ENCODE data around the gene PDE4D.

PDE4D gene

GRCh38 chr5:59703789-59704188 is 189.7 kb downstream of the PDE4D start:
- no peaks in the 10 kb centered on the region for H3K27me3 ChIP-seq
- no peaks in the 10 kb centered on the region for H3K9me3 ChIP-seq
- no peak overlapping the region for H3K27ac ChIP-seq
- no peaks in the 10 kb centered on the region for H3K4me1 ChIP-seq
- no peak for DNase-seq
- no peaks in the 10 kb centered on the region for H3K36me3 ChIP-seq
- no peak for TF ChIP-seq CTCF (IDR thresholded peaks at IDR 0.05)
- intact Hi-C loops (cut with DNase I; ENCODE audit: low total_unique reads), result no loop called here
- H3K4me3 ChIP-seq, result no peak overlapping the region

GRCh38 chr5:59698207-59699178 is 195.0 kb downstream of the PDE4D start:
- H3K4me3 ChIP-seq, result no peak overlapping the region
- H3K36me3 ChIP-seq, result no peaks in the 10 kb centered on the region
- DNase-seq, result no peak
- TF ChIP-seq CTCF (IDR thresholded peaks at IDR 0.05), result no peak
- intact Hi-C loops (cut with DNase I; ENCODE audit: low total_unique reads), result no loop called here
- H3K27me3 ChIP-seq, result no peaks in the 10 kb centered on the region
- no peak overlapping the region for H3K27ac ChIP-seq
- H3K9me3 ChIP-seq, result no peaks in the 10 kb centered on the region
- H3K4me1 ChIP-seq, result peaks cover 0 to 8% (median 0%) of the 10 kb centered on the region in 4 donors

- Histone ChIP-seq H3K4me1 (peaks cover 0 to 11% (median 0%) of the 10 kb centered on the region in 4 donors), H3K27me3 (no peaks in the 10 kb centered on the region), H3K4me3 (no peak overlapping the region), H3K36me3 (no peaks in the 10 kb centered on the region), H3K9me3 (no peaks in the 10 kb centered on the region), H3K27ac (no peak overlapping the region)
- DNase-seq, result no peak
- intact Hi-C loops (cut with DNase I; ENCODE audit: low total_unique reads), result no loop called here
- no peak for TF ChIP-seq CTCF (IDR thresholded peaks at IDR 0.05)
Observed at GRCh38 chr5:59694411-59694810, 199.1 kb downstream of the PDE4D start.

- intact Hi-C loops (cut with DNase I; ENCODE audit: low total_unique reads), result no loop called here
- no peak for TF ChIP-seq CTCF (IDR thresholded peaks at IDR 0.05)
Observed at GRCh38 chr5:59693492-59694309, 199.8 kb downstream of the PDE4D start.

GRCh38 chr5:59685793-59686192 is 207.7 kb downstream of the PDE4D start:
- H3K27ac ChIP-seq, result no peak overlapping the region
- peaks cover 0 to 26% (median 5%) of the 10 kb centered on the region in 4 donors for H3K4me1 ChIP-seq
- no peaks in the 10 kb centered on the region for H3K36me3 ChIP-seq
- H3K4me3 ChIP-seq, result no peak overlapping the region
- no peak for DNase-seq
- TF ChIP-seq CTCF (IDR thresholded peaks at IDR 0.05), result no peak
- intact Hi-C loops (cut with DNase I; ENCODE audit: low total_unique reads), result no loop called here
- no peaks in the 10 kb centered on the region for H3K9me3 ChIP-seq
- no peaks in the 10 kb centered on the region for H3K27me3 ChIP-seq

More at GRCh38 chr5:59693492-59694309, 199.8 kb downstream of the PDE4D start:
- no peaks in the 10 kb centered on the region for H3K9me3 ChIP-seq
- H3K27ac ChIP-seq, result no peak overlapping the region
- DNase-seq, result no peak
- H3K4me1 ChIP-seq, result peaks cover 0 to 11% (median 0%) of the 10 kb centered on the region in 4 donors
- no peaks in the 10 kb centered on the region for H3K36me3 ChIP-seq
- H3K4me3 ChIP-seq, result no peak overlapping the region
- no peaks in the 10 kb centered on the region for H3K27me3 ChIP-seq

All from tibial artery (tissue), 4 donors.